Activated CD8-positive, alpha-beta T cell treated with anti-CD3 and anti-CD28 coated beads for 36 hours (primary cell): Measurements from ENCODE around the gene FIP1L1. TPM values are rescaled to one million over a fixed set of nuclear protein-coding genes. Genes with fewer than 3 reads are reported as not detected.
"Not testable (repeated sequence)": the region's sequence is repeated elsewhere in the genome, so short reads cannot be mapped to it uniquely, and the experiment has no call there.

ENCODE experiments used
- ATAC-seq: fragments of 200-7000 bp; cut with Tn5 transposase; one replicate; pipeline ENCODE4 v1.10.0; 2021; ENCODE audit warnings: mild to moderate bottlenecking, moderate library complexity
- CTCF ChIA-PET: fragments of 350-600 bp; sonication (Branson Sonifier 250); formaldehyde crosslinking; loops from one replicate; lab custom pipeline; 2021; ENCODE audit warnings: antibody characterized with exemption; lab: Charles Lee
- POLR2A ChIA-PET: fragments of 350-600 bp; sonication (Branson Sonifier 250); formaldehyde crosslinking; loops from one replicate; lab custom pipeline; 2021; ENCODE audit warnings: antibody characterized with exemption; lab: Charles Lee
- DNase-seq: peaks from one replicate; pipeline ENCODE4 v3.0.0-alpha.2; 2020
- H3K27ac Mint-ChIP-seq: one replicate; pipeline ENCODE4 v1.8.0; 2021; ENCODE audit warnings: mild to moderate bottlenecking, mixed read lengths
- H3K27me3 Mint-ChIP-seq: one replicate; pipeline ENCODE4 v1.8.0; 2021; ENCODE audit warnings: mixed read lengths
- H3K36me3 Mint-ChIP-seq: one replicate; pipeline ENCODE4 v1.8.0; 2021; ENCODE audit warnings: low read depth, mixed read lengths
- H3K4me1 Mint-ChIP-seq: one replicate; pipeline ENCODE4 v1.8.0; 2021; ENCODE audit warnings: low read depth, mixed read lengths
- H3K4me3 Mint-ChIP-seq: one replicate; pipeline ENCODE4 v1.8.0; 2021; ENCODE audit warnings: mild to moderate bottlenecking, moderate library complexity, mixed read lengths
- H3K9me3 Mint-ChIP-seq: one replicate; pipeline ENCODE4 v1.8.0; 2021; ENCODE audit warnings: mixed read lengths
- CTCF ChIP-seq: fragments of 200-600 bp; IDR thresholded peaks from one replicate; pipeline ENCODE4 v1.8.0; 2022; ENCODE audit warnings: antibody characterized with exemption, mild to moderate bottlenecking
- intact Hi-C: fragments of 100-400 bp; cut with micrococcal nuclease; formaldehyde crosslinking; loops from one replicate; pipeline ENCODE4 v1.10.0; 2022
- total RNA-seq, 2 experiments: library from RNA; stranded (reverse); gene quantifications; one replicate each; pipeline ENCODE4 v1.2.3, GENCODE V29; 2021

The FIP1L1 gene
- total RNA-seq, 2 experiments from 2014 or later: 67.3 to 67.6 TPM

- ATAC-seq (no peak), DNase-seq (no peak)
- TF ChIP-seq CTCF: no peak
- Mint-ChIP-seq H3K27me3 (peaks cover 3% of the 10 kb centered on the region), H3K27ac (peak overlapping the region; percentile 97), H3K36me3 (peaks cover 9% of the 10 kb centered on the region), H3K4me1 (peaks cover 30% of the 10 kb centered on the region), H3K9me3 (no peaks in the 10 kb centered on the region), H3K4me3 (peak overlapping the region; percentile 95)
- intact Hi-C loops: no loop called here
- POLR2A ChIA-PET: interaction anchor here (1.6 to 3.2 kb wide), 2 partner anchors 10 to 13 kb away, joined by 4 to 13 read pairs; no protein-coding TSS in a partner anchor
- CTCF ChIA-PET: no interaction called here
Measured at GRCh38 chr4:53376900-53377299, 541 bp upstream of the FIP1L1 start.

- ChIA-PET POLR2A (interaction anchor here (1.6 to 3.2 kb wide), 2 partner anchors 11 kb away, joined by 4 to 13 read pairs; no protein-coding TSS in a partner anchor), CTCF (no interaction called here)
- TF ChIP-seq CTCF: no peak
- DNase-seq (no peak), ATAC-seq (no peak)
- H3K27ac Mint-ChIP-seq: peak overlapping the region; percentile 97
- H3K4me3 Mint-ChIP-seq: peak overlapping the region; percentile 95
- no peaks in the 10 kb centered on the region for H3K9me3 Mint-ChIP-seq
- intact Hi-C loops: no loop called here
- no peaks in the 10 kb centered on the region for H3K27me3 Mint-ChIP-seq
- peaks cover 36% of the 10 kb centered on the region for H3K4me1 Mint-ChIP-seq
- peaks cover 18% of the 10 kb centered on the region for H3K36me3 Mint-ChIP-seq
Measured at GRCh38 chr4:53378171-53378482, 686 bp downstream of the FIP1L1 start.

GRCh38 chr4:53380221-53380620, 2.8 kb downstream of the FIP1L1 start:
- ATAC-seq (no peak), DNase-seq (no peak)
- intact Hi-C loops: no loop called here
- peaks cover 40% of the 10 kb centered on the region for H3K4me1 Mint-ChIP-seq
- CTCF ChIA-PET: interaction anchor here (1.0 to 1.7 kb wide), 2 partner anchors 14 to 854 kb away, joined by 3 to 6 read pairs; no protein-coding TSS in a partner anchor
- POLR2A ChIA-PET: interaction anchor here (1.0 kb wide), 1 partner anchor 10 kb away, joined by 4 read pairs; no protein-coding TSS in a partner anchor
- no peaks in the 10 kb centered on the region for H3K27me3 Mint-ChIP-seq
- no peak for TF ChIP-seq CTCF
- H3K9me3 Mint-ChIP-seq: no peaks in the 10 kb centered on the region
- no peak overlapping the region for H3K4me3 Mint-ChIP-seq
- no peak overlapping the region for H3K27ac Mint-ChIP-seq
- peaks cover 28% of the 10 kb centered on the region for H3K36me3 Mint-ChIP-seq

GRCh38 chr4:53409479-53409878, 32.0 kb downstream of the FIP1L1 start:
- H3K4me3 Mint-ChIP-seq, POLR2A ChIA-PET: not testable (repeated sequence)

GRCh38 chr4:53419208-53419607, 41.8 kb downstream of the FIP1L1 start:
- no peak for TF ChIP-seq CTCF
- intact Hi-C loops: no loop called here
- CTCF ChIA-PET: interaction anchor here (1.5 kb wide), 1 partner anchor 17 kb away, joined by 3 read pairs; no protein-coding TSS in a partner anchor
- no peaks in the 10 kb centered on the region for H3K27me3 Mint-ChIP-seq
- H3K4me3 Mint-ChIP-seq: no peak overlapping the region
- H3K9me3 Mint-ChIP-seq: no peaks in the 10 kb centered on the region
- no peak overlapping the region for H3K27ac Mint-ChIP-seq
- H3K36me3 Mint-ChIP-seq: peaks cover 15% of the 10 kb centered on the region
- DNase-seq (no peak), ATAC-seq (no peak)
- POLR2A ChIA-PET: no interaction called here
- peaks cover 15% of the 10 kb centered on the region for H3K4me1 Mint-ChIP-seq

More at GRCh38 chr4:53409479-53409878, 32.0 kb downstream of the FIP1L1 start:
- peaks cover 10% of the 10 kb centered on the region for H3K9me3 Mint-ChIP-seq
- DNase-seq, CTCF ChIA-PET, H3K27me3 Mint-ChIP-seq, intact Hi-C loops, ATAC-seq, H3K27ac Mint-ChIP-seq: not testable (repeated sequence)
- H3K36me3 Mint-ChIP-seq: peaks cover 49% of the 10 kb centered on the region
- peaks cover 50% of the 10 kb centered on the region for H3K4me1 Mint-ChIP-seq
